Mucosa of stomach (tissue), 1 donor: ENCODE data around the gene USP40.

Experiments used
- H3K27me3 ChIP-seq: one replicate; pipeline ENCODE4 v1.7.0; 2013; ENCODE audit warnings: mild to moderate bottlenecking, low read length; ENCODE audit not compliant: control insufficient read depth, insufficient read depth
- H3K36me3 ChIP-seq: one replicate; pipeline ENCODE4 v1.7.0; 2013; ENCODE audit warnings: low read length; ENCODE audit not compliant: control insufficient read depth, insufficient read depth
- H3K4me1 ChIP-seq: one replicate; pipeline ENCODE4 v1.7.0; 2013; ENCODE audit warnings: mild to moderate bottlenecking, low read length; ENCODE audit not compliant: control insufficient read depth, insufficient read depth
- H3K4me3 ChIP-seq: one replicate; pipeline ENCODE4 v1.7.0; 2013; ENCODE audit warnings: low read length
- H3K9ac ChIP-seq: one replicate; pipeline ENCODE4 v1.7.0; 2013; ENCODE audit warnings: mild to moderate bottlenecking, low read length, moderate library complexity
- H3K9me3 ChIP-seq: one replicate; pipeline ENCODE4 v1.7.0; 2013; ENCODE audit warnings: mild to moderate bottlenecking, low read length, moderate library complexity; ENCODE audit not compliant: control insufficient read depth
- donor health status: Pancreatic carcinoma.

Gene USP40

GRCh38 chr2:233503481-233503880 is 63.1 kb downstream of the USP40 start:
- Histone ChIP-seq H3K27me3 (no peaks in the 10 kb centered on the region), H3K9me3 (no peaks in the 10 kb centered on the region), H3K36me3 (no peaks in the 10 kb centered on the region), H3K4me1 (no peaks in the 10 kb centered on the region), H3K4me3 (no peak overlapping the region), H3K9ac (no peak overlapping the region)

- Histone ChIP-seq H3K9me3 (no peaks in the 10 kb centered on the region), H3K36me3 (no peaks in the 10 kb centered on the region), H3K9ac (no peak overlapping the region), H3K4me1 (no peaks in the 10 kb centered on the region), H3K4me3 (no peak overlapping the region), H3K27me3 (no peaks in the 10 kb centered on the region)
Measured at GRCh38 chr2:233501198-233502076, 65.1 kb downstream of the USP40 start.

- no peaks in the 10 kb centered on the region for H3K36me3 ChIP-seq
Measured at GRCh38 chr2:233499928-233500327, 66.7 kb downstream of the USP40 start.

DNA sequence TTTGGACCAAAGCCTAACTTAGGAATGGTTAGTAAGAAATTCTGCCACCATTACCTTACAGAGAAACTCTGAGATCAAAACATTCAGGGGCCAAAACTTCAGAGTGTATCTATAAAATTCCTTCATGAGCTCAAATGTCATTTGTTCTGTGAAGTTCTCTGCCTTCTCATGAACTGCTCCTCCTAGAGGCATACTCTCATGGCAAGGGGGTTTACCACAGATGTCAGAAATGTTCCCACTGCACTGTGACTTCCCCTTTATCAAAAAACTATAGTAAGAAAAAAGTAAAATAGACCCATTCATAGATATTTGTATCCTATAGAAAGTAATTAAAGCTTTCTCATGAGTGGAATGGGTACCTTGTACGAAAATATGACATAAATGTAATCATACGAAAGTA is 68.5 kb downstream of the USP40 start:
- Histone ChIP-seq H3K4me1 (no peaks in the 10 kb centered on the region), H3K36me3 (no peaks in the 10 kb centered on the region), H3K9ac (no peak overlapping the region), H3K27me3 (no peaks in the 10 kb centered on the region), H3K4me3 (no peak overlapping the region), H3K9me3 (no peaks in the 10 kb centered on the region)

More at GRCh38 chr2:233499928-233500327, 66.7 kb downstream of the USP40 start:
- Histone ChIP-seq H3K4me1 (no peaks in the 10 kb centered on the region), H3K27me3 (no peaks in the 10 kb centered on the region), H3K4me3 (no peak overlapping the region), H3K9me3 (no peaks in the 10 kb centered on the region), H3K9ac (no peak overlapping the region)

- Histone ChIP-seq H3K4me1 (no peaks in the 10 kb centered on the region), H3K9ac (no peak overlapping the region), H3K4me3 (no peak overlapping the region), H3K36me3 (no peaks in the 10 kb centered on the region), H3K27me3 (no peaks in the 10 kb centered on the region), H3K9me3 (no peaks in the 10 kb centered on the region)
Measured at GRCh38 chr2:233497692-233498091, 68.9 kb downstream of the USP40 start.

DNA sequence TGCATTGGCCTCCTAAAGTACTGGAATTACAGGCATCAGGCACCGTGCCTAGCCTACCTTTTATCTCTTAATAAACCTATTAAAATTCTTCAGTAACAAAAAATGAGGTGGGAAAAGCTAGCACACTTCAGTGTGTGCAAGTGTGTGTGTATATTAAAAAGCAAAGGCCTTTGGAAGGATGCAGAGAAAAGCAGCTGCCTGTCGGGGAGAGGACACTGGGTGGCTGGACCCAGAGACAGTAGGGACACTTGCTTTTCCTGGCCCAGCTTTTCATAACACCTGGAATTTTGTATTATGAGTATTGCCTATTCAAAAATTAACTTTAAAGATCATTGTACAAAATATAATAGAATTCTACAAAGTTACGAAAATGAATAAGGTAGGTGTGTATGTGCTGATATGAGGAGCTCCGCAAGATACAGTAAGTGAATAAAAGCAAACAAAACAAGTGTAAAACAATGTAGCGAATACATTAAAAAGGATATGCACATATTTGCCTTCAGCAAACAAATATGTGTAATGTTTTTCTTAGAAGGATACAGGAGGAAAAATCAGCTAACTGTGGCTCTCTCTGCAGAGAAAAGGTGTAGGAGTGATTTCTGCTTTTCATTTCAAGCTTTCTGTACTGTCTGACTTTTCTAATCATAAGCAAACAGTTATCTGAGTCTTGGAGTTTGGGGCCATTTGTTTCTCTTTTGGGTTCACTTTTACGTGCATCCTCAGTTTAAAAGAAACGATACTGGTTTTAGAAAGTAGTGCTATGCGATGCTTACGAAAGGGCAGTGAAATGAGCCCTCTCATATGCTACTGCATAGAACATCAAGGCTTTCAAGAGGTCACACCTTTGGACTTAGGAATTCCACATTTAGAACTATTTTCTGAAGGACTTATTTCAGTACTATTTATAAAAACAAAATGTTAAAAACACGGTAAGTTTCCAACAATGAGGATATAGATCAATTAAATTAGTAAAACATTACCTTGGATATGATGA is 70.8 kb downstream of the USP40 start:
- Histone ChIP-seq H3K9ac (no peak overlapping the region), H3K4me1 (no peaks in the 10 kb centered on the region), H3K27me3 (no peaks in the 10 kb centered on the region), H3K36me3 (no peaks in the 10 kb centered on the region), H3K4me3 (no peak overlapping the region), H3K9me3 (no peaks in the 10 kb centered on the region)

DNA sequence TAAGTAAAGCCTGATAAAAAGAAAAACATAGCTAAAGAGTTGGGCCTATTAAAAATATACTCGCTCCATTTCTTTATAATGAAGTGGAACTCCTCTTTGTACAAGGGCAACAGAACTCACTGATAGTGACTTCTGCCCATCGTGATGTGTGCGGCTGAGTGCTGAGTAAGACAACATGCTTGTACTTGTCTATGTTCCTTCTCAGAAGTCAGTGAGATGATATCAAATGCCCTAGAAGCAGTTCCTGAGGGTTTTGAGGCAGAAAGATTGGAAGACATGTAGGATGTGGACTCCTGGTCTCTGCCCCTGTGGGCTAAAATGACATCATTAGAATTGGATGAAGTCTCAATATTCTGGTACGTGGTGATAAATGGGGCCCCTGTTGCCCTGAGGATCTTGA is 73.8 kb downstream of the USP40 start:
- no peaks in the 10 kb centered on the region for H3K36me3 ChIP-seq
- no peak overlapping the region for H3K4me3 ChIP-seq
- H3K9me3 ChIP-seq = no peaks in the 10 kb centered on the region
- H3K4me1 ChIP-seq = no peaks in the 10 kb centered on the region
- H3K9ac ChIP-seq = no peak overlapping the region
- no peaks in the 10 kb centered on the region for H3K27me3 ChIP-seq

DNA sequence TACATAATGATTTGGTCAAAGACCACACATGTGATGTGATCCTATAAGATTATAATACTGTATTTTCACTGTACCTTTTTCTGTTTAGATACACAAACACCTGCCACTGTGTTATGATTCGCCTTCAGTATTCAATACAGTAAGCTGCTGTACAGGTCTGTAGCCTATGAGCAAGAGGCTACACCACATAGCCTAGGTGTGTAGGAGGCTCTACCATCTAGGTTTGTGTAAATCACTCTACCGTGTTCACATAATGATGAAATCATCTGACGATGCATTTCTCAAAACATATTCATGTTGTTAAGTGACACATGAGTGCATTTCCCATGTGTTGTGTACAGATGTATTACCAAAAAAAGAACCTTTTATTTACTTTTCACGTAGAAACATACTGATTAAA is 74.5 kb downstream of the USP40 start:
- H3K9ac ChIP-seq = no peak overlapping the region
- no peaks in the 10 kb centered on the region for H3K4me1 ChIP-seq
- H3K27me3 ChIP-seq = no peaks in the 10 kb centered on the region
- H3K4me3 ChIP-seq = no peak overlapping the region
- H3K9me3 ChIP-seq = no peaks in the 10 kb centered on the region
- H3K36me3 ChIP-seq = no peaks in the 10 kb centered on the region

GRCh38 chr2:233491326-233491725 is 75.3 kb downstream of the USP40 start:
- Histone ChIP-seq H3K9ac (no peak overlapping the region), H3K36me3 (no peaks in the 10 kb centered on the region), H3K4me3 (no peak overlapping the region), H3K4me1 (no peaks in the 10 kb centered on the region), H3K27me3 (no peaks in the 10 kb centered on the region), H3K9me3 (no peaks in the 10 kb centered on the region)

- Histone ChIP-seq H3K4me1 (no peaks in the 10 kb centered on the region), H3K4me3 (no peak overlapping the region), H3K9ac (no peak overlapping the region), H3K27me3 (no peaks in the 10 kb centered on the region), H3K9me3 (no peaks in the 10 kb centered on the region), H3K36me3 (no peaks in the 10 kb centered on the region)
Measured at GRCh38 chr2:233490831-233491230, 75.8 kb downstream of the USP40 start.

- H3K4me1 ChIP-seq = no peaks in the 10 kb centered on the region
- no peaks in the 10 kb centered on the region for H3K9me3 ChIP-seq
- H3K4me3 ChIP-seq = no peak overlapping the region
- no peaks in the 10 kb centered on the region for H3K36me3 ChIP-seq
- H3K9ac ChIP-seq = no peak overlapping the region
- no peaks in the 10 kb centered on the region for H3K27me3 ChIP-seq
Measured at GRCh38 chr2:233489666-233490065, 76.9 kb downstream of the USP40 start.

DNA sequence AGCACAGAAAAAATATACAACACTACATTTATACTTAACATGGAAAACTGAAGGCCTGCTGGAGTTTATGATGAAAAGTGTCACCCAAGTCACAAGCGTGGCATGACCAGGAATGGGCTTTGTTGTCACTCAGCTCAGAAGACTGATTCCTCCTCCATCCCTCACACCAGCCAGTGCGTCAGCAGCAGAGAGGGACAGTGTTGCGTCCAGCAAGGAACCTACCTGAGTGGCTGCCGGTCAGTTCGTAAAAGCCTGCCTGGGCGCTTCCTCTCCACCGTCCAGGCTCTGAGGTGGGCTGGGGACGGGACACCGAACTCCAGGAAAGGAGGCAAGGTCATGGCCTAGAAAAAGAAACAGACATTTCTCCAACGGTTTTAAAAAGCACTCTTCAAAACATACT is 77.4 kb downstream of the USP40 start:
- no peaks in the 10 kb centered on the region for H3K27me3 ChIP-seq
- no peaks in the 10 kb centered on the region for H3K36me3 ChIP-seq
- no peaks in the 10 kb centered on the region for H3K4me1 ChIP-seq
- no peaks in the 10 kb centered on the region for H3K9me3 ChIP-seq
- no peak overlapping the region for H3K4me3 ChIP-seq
- H3K9ac ChIP-seq = no peak overlapping the region
